Prostate gland (tissue), 2 donors: ENCODE data around the gene AMOTL1. TPM values are rescaled to one million over a fixed set of nuclear protein-coding genes. Genes with fewer than 3 reads are reported as not detected.

ENCODE experiments used
- DNase-seq: peaks from one replicate; pipeline ENCODE4 v3.0.0-alpha.2; 2019; ENCODE audit warnings: low spot score
- H3K27ac ChIP-seq, 2 donors: fragments of 200-600 bp; sonication (generic); 2 replicates each; pipeline ENCODE4 v1.5.1; 2017 to 2019
- H3K27me3 ChIP-seq: fragments of 200-600 bp; sonication (generic); replicated peaks from 2 replicates; pipeline ENCODE4 v1.5.1; 2019; ENCODE audit not compliant: insufficient read depth
- H3K36me3 ChIP-seq, 2 donors: fragments of 200-600 bp; sonication (generic); 1 replicate in 1 of 2; 2 replicates in 1 of 2; pipeline versions ENCODE4 v1.5.1 to v1.8.1; 2017 to 2019
- H3K4me1 ChIP-seq: fragments of 200-600 bp; sonication (generic); replicated peaks from 2 replicates; pipeline ENCODE4 v1.5.1; 2019
- H3K4me3 ChIP-seq, 2 donors: fragments of 200-600 bp; sonication (generic); 2 replicates each; pipeline ENCODE4 v1.5.1; 2017 to 2019
- H3K9me3 ChIP-seq: fragments of 200-600 bp; sonication (generic); 2 replicates; pipeline ENCODE4 v1.5.1; 2017
- POLR2A ChIP-seq: fragments of 450-650 bp; IDR thresholded peaks from one replicate; pipeline ENCODE4 v1.6.1; 2016; ENCODE audit warnings: antibody characterized with exemption, mild to moderate bottlenecking
- POLR2AphosphoS5 ChIP-seq: sonication (generic); formaldehyde crosslinking; IDR thresholded peaks from one replicate; pipeline ENCODE4 v1.6.1; 2017; ENCODE audit warnings: antibody characterized with exemption
- WGBS: methylation state at CpG from one replicate; pipeline ENCODE4 v1.1.5; 2018; 5-methylcytosine and 5-hydroxymethylcytosine counted together
- intact Hi-C: fragments of 100-400 bp; cut with DNase I; formaldehyde crosslinking; loops from one replicate; pipeline ENCODE4 v1.14.2; 2022
- total RNA-seq, 2 donors: library from RNA; depleted of rRNA; stranded (reverse); fragments of >200 nt; gene quantifications; one replicate each; pipeline ENCODE4 v1.1.0, GENCODE V29; 2016
- TF ChIP-seq, protein P1 (sequence below), 4 experiments: fragments of 200-600 bp in 2 of 4; fragments of 450-650 bp in 2 of 4; sonication (generic) in 2 of 4; IDR thresholded peaks; 1 replicate in 3 of 4; 2 replicates in 1 of 4; pipeline ENCODE4 v1.5.1; 2016 to 2019; ENCODE audit warnings: antibody characterized with exemption in 4 of 4, mild to moderate bottlenecking in 2 of 4, moderate library complexity in 2 of 4

Gene AMOTL1
- total RNA-seq, 2 donors from 2014 or later, result 49.2 to 67.2 TPM

DNA sequence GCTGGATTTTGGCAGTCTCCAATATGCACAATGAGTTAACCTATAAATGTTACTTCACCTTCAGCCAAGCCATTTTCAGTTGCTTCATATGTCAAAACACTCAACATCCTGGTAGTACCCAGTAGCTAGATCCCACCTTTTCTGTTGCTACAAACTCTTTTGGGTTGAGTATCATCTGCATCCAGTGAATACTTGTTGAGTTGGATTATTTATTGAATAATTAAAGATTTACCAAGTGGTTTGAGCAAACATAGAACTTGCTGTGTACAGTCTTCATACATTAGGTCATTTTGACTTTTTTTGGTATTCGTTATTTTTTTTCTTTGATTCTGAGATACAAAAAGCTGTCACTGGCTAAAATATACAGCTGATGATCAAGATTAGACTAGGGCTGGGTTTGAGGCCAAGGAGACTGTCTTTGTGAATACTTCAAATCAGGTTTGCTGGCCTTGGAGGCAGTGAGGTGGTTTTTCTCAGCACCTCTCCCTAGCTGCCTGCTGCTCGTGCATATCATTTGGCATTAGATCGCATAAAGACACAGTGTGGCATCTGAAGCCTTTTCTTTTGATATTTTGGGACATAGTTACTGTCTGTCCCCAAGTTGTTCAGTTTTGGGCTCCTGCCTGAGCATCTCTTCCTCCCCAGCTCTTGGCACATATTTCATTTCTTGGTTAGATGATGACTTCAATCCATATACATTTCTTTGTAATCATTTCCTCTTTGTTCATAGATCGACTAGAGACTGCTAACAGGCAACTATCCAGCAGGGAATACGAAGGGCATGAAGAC, 62.8 kb downstream of the AMOTL1 start:
- Histone ChIP-seq H3K9me3 (no peaks in the 10 kb centered on the region), H3K36me3 (no peaks in the 10 kb centered on the region), H3K4me3 (no peak overlapping the region), H3K4me1 (peaks cover 4% of the 10 kb centered on the region), H3K27ac (no peak overlapping the region), H3K27me3 (no peaks in the 10 kb centered on the region)
- TF ChIP-seq POLR2A (no peak), POLR2AphosphoS5 (no peak)
- TF ChIP-seq, protein P1, sequence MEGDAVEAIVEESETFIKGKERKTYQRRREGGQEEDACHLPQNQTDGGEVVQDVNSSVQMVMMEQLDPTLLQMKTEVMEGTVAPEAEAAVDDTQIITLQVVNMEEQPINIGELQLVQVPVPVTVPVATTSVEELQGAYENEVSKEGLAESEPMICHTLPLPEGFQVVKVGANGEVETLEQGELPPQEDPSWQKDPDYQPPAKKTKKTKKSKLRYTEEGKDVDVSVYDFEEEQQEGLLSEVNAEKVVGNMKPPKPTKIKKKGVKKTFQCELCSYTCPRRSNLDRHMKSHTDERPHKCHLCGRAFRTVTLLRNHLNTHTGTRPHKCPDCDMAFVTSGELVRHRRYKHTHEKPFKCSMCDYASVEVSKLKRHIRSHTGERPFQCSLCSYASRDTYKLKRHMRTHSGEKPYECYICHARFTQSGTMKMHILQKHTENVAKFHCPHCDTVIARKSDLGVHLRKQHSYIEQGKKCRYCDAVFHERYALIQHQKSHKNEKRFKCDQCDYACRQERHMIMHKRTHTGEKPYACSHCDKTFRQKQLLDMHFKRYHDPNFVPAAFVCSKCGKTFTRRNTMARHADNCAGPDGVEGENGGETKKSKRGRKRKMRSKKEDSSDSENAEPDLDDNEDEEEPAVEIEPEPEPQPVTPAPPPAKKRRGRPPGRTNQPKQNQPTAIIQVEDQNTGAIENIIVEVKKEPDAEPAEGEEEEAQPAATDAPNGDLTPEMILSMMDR (IDR thresholded peaks at IDR 0.05), result no peak
- 45% methylated on average over 5 of the region's 5 CpGs for WGBS
- intact Hi-C loops, result no loop called here
- no peak for DNase-seq

DNA sequence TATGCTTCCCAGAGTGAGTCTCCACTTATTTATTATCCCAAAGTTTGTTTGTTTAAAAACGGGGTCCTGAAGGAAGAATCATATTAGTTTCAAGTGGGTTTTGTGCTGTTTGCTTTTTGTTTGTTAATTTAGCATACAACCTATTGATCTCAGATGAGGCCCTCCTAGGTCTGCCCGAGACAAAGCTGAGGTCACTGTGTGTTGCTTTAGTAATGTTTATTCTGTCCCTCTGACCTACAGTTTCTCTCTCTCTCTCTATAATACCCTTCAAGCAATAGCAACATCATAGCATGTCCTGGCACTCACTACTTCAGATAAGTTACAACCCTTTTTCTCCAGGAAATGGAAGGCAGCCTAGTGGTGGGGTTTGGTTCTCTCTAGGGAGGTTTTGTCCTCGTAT, 63.4 kb downstream of the AMOTL1 start:
- no peak overlapping the region for H3K27ac ChIP-seq
- peaks cover 4% of the 10 kb centered on the region for H3K4me1 ChIP-seq
- intact Hi-C loops, result no loop called here
- TF ChIP-seq POLR2A, result no peak
- TF ChIP-seq, protein P1 (IDR thresholded peaks at IDR 0.05), result no peak
- TF ChIP-seq POLR2AphosphoS5, result no peak
- H3K36me3 ChIP-seq, result no peaks in the 10 kb centered on the region
- H3K9me3 ChIP-seq, result no peaks in the 10 kb centered on the region
- 56% methylated on average over 3 of the region's 3 CpGs for WGBS
- H3K27me3 ChIP-seq, result no peaks in the 10 kb centered on the region
- DNase-seq, result no peak
- H3K4me3 ChIP-seq, result no peak overlapping the region

DNA sequence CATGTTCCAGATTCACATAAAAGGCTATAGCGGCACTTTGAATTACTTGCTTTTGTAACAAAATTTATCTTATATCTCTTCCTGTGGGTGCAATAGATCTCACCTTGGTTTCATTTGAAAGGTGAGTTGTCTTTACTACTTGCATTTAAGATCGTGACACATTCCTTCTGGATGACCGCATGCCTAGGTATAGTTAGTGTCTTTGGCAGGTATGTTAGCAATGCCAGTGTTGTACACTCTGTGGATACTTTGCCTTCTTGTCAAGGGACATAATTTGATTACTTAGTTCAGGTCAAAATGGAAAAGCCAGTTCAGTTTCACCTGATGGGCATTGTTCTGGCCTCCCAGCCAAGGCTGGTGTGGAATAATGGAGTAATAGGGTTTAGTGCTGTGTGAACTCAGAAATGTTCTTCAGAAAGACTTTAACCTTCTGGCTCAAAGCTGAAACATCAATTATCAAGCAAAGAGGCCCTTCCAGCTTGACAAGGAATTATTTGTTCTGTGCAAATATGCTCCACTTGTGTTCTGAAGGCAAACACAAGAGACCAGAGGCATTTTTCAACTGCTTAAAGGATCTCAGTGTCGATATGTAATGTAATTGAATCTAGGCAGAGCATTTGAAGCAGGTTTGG, 64.6 kb downstream of the AMOTL1 start:
- Histone ChIP-seq H3K27ac (no peak overlapping the region), H3K4me3 (no peak overlapping the region), H3K4me1 (peaks cover 4% of the 10 kb centered on the region), H3K9me3 (no peaks in the 10 kb centered on the region), H3K36me3 (no peaks in the 10 kb centered on the region), H3K27me3 (no peaks in the 10 kb centered on the region)
- DNase-seq, result peak; percentile 48
- 63% methylated on average over 4 of the region's 4 CpGs for WGBS
- TF ChIP-seq, protein P1 (IDR thresholded peaks at IDR 0.05), result no peak
- peak; percentile 72 for TF ChIP-seq POLR2AphosphoS5
- intact Hi-C loops, result no loop called here

DNA sequence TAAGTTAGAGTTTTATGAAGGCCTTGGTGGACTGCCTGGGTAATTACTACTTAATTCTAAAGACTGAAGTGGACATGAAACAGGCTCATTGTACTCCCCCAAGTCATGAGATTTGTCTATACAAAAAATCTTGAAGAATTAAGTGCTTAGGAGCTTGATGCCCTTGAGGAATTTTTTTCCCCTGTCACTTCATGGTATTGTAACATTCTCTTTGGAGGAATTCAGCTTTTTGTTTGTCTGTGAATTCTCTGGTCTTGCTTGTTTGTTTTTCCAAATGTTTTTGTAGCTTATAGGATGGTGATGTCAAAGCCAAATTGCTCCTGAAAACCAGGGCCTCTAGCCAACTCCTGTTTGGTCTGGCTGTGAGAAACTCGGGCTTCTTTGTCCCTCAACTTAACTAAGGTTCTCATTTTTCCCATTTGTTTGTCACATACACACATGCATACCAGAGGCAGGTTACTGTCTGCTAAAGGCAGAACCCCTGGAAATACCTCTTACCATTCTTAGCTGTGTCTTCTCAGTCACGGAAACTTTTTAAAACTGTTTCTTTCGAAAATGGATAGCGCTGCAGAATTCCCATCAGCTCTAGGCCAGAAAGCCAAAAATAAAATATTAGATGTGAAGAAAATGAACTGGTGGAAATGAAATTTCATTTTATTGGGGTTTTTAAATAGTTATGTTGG, 66.9 kb downstream of the AMOTL1 start:
- no peaks in the 10 kb centered on the region for H3K27me3 ChIP-seq
- H3K27ac ChIP-seq, result no peak overlapping the region
- no peaks in the 10 kb centered on the region for H3K36me3 ChIP-seq
- intact Hi-C loops, result no loop called here
- DNase-seq, result no peak
- TF ChIP-seq POLR2A (no peak), POLR2AphosphoS5 (no peak)
- TF ChIP-seq, protein P1 (IDR thresholded peaks at IDR 0.05), result no peak
- H3K9me3 ChIP-seq, result no peaks in the 10 kb centered on the region
- no peak overlapping the region for H3K4me3 ChIP-seq
- WGBS, result 57% methylated on average over 4 of the region's 4 CpGs
- H3K4me1 ChIP-seq, result peaks cover 4% of the 10 kb centered on the region
